GM18867 (cell line): ENCODE measurements around the gene SMIM20.

ENCODE experiments used
- ATAC-seq: cut with Tn5 transposase; IDR thresholded peaks from one replicate; pipeline ENCODE4 v1.9.1; 2021; ENCODE audit warnings: mild to moderate bottlenecking, moderate library complexity; ENCODE audit not compliant: unreplicated experiment

SMIM20 gene

GRCh38 chr4:25925486-25926201, 11.6 kb downstream of the SMIM20 start:
- ATAC-seq = peak; percentile 80

GRCh38 chr4:25926462-25926861, 12.4 kb downstream of the SMIM20 start:
- ATAC-seq = no peak

- no peak for ATAC-seq
Observed at GRCh38 chr4:25927361-25928195, 13.6 kb downstream of the SMIM20 start.

GRCh38 chr4:25928379-25929297, 14.6 kb downstream of the SMIM20 start:
- no peak for ATAC-seq

- ATAC-seq = no peak
Observed at GRCh38 chr4:25929298-25929686, 15.3 kb downstream of the SMIM20 start.

GRCh38 chr4:25930731-25931354, 16.8 kb downstream of the SMIM20 start:
- ATAC-seq = no peak

- ATAC-seq = no peak
Observed at GRCh38 chr4:25936696-25937095, 22.7 kb downstream of the SMIM20 start.

- no peak for ATAC-seq
Observed at GRCh38 chr4:25937801-25938200, 23.8 kb downstream of the SMIM20 start.

- peak; percentile 30 for ATAC-seq
Observed at GRCh38 chr4:25938366-25938765, 24.3 kb downstream of the SMIM20 start.

- ATAC-seq = peak; percentile 88
Observed at GRCh38 chr4:25938787-25939186, 24.8 kb downstream of the SMIM20 start.

GRCh38 chr4:25939330-25939729, 25.3 kb downstream of the SMIM20 start:
- no peak for ATAC-seq

GRCh38 chr4:25941457-25942221, 27.6 kb downstream of the SMIM20 start:
- ATAC-seq = no peak

GRCh38 chr4:25943312-25943711, 29.3 kb downstream of the SMIM20 start:
- ATAC-seq = no peak

- ATAC-seq = no peak
Observed at GRCh38 chr4:25943805-25944204, 29.8 kb downstream of the SMIM20 start.

GRCh38 chr4:25948051-25948450, 34.0 kb downstream of the SMIM20 start:
- no peak for ATAC-seq

GRCh38 chr4:25949173-25949748, 35.2 kb downstream of the SMIM20 start:
- no peak for ATAC-seq

- no peak for ATAC-seq
Observed at GRCh38 chr4:25949994-25950393, 36.0 kb downstream of the SMIM20 start.

GRCh38 chr4:25950461-25951389, 36.7 kb downstream of the SMIM20 start:
- no peak for ATAC-seq
